Liver (tissue), 9 donors: ENCODE results near the gene HSPG2. TPM values are rescaled to one million over a fixed set of nuclear protein-coding genes. Genes with fewer than 3 reads are reported as not detected.

Source experiments
- DNase-seq: peaks from one replicate; pipeline ENCODE4 v3.0.0-alpha.2; 2017; ENCODE audit warnings: low spot score
- H3K27ac ChIP-seq, 2 donors: one replicate each; pipeline ENCODE4 v1.7.0; 2013; ENCODE audit warnings: inconsistent platforms in 2 of 2, low read length in 2 of 2, control low read depth in 1 of 2, low read depth in 1 of 2, mild to moderate bottlenecking in 1 of 2
- H3K27me3 ChIP-seq, 4 donors: one replicate each; pipeline versions ENCODE4 v1.6.1 to v1.7.0; 2013; ENCODE audit warnings: low read length in 3 of 4, inconsistent platforms in 1 of 4, mild to moderate bottlenecking in 1 of 4, moderate library complexity in 1 of 4; ENCODE audit not compliant: control insufficient read depth in 4 of 4, insufficient read depth in 4 of 4
- H3K36me3 ChIP-seq, 4 donors: one replicate each; pipeline versions ENCODE4 v1.6.1 to v1.7.0; 2013; ENCODE audit warnings: low read length in 3 of 4, mild to moderate bottlenecking in 3 of 4, low read depth in 1 of 4, moderate library complexity in 1 of 4; ENCODE audit not compliant: control insufficient read depth in 4 of 4, insufficient read depth in 3 of 4
- H3K4me1 ChIP-seq, 4 donors: one replicate each; pipeline versions ENCODE4 v1.6.1 to v1.7.0; 2013; ENCODE audit warnings: low read length in 3 of 4, mild to moderate bottlenecking in 3 of 4, moderate library complexity in 1 of 4; ENCODE audit not compliant: control insufficient read depth in 4 of 4, insufficient read depth in 4 of 4
- H3K4me3 ChIP-seq, 3 donors: one replicate each; pipeline versions ENCODE4 v1.6.1 to v1.7.0; 2013; ENCODE audit warnings: low read length in 3 of 3, control low read depth in 1 of 3, low read depth in 1 of 3, mild to moderate bottlenecking in 1 of 3
- H3K9ac ChIP-seq, 2 donors: one replicate each; pipeline ENCODE4 v1.7.0; 2013; ENCODE audit warnings: low read length in 2 of 2, mild to moderate bottlenecking in 2 of 2, moderate library complexity in 2 of 2, control low read depth in 1 of 2, low read depth in 1 of 2
- H3K9me3 ChIP-seq, 4 donors: one replicate each; pipeline versions ENCODE4 v1.6.1 to v1.7.0; 2013; ENCODE audit warnings: low read length in 3 of 4; ENCODE audit not compliant: control insufficient read depth in 4 of 4
- EGR1 ChIP-seq, 2 donors: IDR thresholded peaks; 2 replicates each; pipeline ENCODE4 v1.6.1; 2016 to 2018; ENCODE audit warnings: antibody characterized with exemption in 2 of 2, low read depth in 2 of 2
- FOXA1 ChIP-seq: IDR thresholded peaks from 2 replicates; pipeline ENCODE4 v1.6.1; 2016; ENCODE audit warnings: antibody characterized with exemption
- FOXA2 ChIP-seq: IDR thresholded peaks from 2 replicates; pipeline ENCODE4 v1.6.1; 2016; ENCODE audit warnings: antibody characterized with exemption
- GABPA ChIP-seq, 2 donors: IDR thresholded peaks in 1 of 2; conservative IDR thresholded peaks in 1 of 2; 2 replicates each; pipeline ENCODE4 v1.6.1; 2016; ENCODE audit warnings: antibody characterized with exemption in 2 of 2, mild to moderate bottlenecking in 1 of 2, moderate library complexity in 1 of 2
- HNF4A ChIP-seq, 2 donors: conservative IDR thresholded peaks; 2 replicates each; pipeline ENCODE4 v1.6.1; 2016; ENCODE audit warnings: antibody characterized with exemption in 2 of 2, mild to moderate bottlenecking in 2 of 2
- HNF4G ChIP-seq: IDR thresholded peaks from 2 replicates; pipeline ENCODE4 v1.6.1; 2016; ENCODE audit warnings: antibody characterized with exemption
- JUND ChIP-seq, 2 donors: IDR thresholded peaks; 2 replicates each; pipeline ENCODE4 v1.6.1; 2016; ENCODE audit warnings: antibody characterized with exemption in 2 of 2
- NR2F2 ChIP-seq: IDR thresholded peaks from 2 replicates; pipeline ENCODE4 v1.6.1; 2016; ENCODE audit warnings: antibody characterized with exemption
- RAD21 ChIP-seq, 2 donors: IDR thresholded peaks; 2 replicates each; pipeline ENCODE4 v1.6.1; 2016; ENCODE audit warnings: antibody characterized with exemption in 2 of 2, mild to moderate bottlenecking in 2 of 2
- RXRA ChIP-seq, 2 donors: IDR thresholded peaks; 2 replicates each; pipeline ENCODE4 v1.6.1; 2017 to 2018; ENCODE audit warnings: antibody characterized with exemption in 2 of 2, mild to moderate bottlenecking in 1 of 2
- SP1 ChIP-seq: IDR thresholded peaks from 2 replicates; pipeline ENCODE4 v1.6.1; 2018; ENCODE audit warnings: antibody characterized with exemption, mild to moderate bottlenecking
- TAF1 ChIP-seq: conservative IDR thresholded peaks from 2 replicates; pipeline ENCODE4 v1.6.1; 2016; ENCODE audit warnings: antibody characterized with exemption, mild to moderate bottlenecking
- YY1 ChIP-seq: IDR thresholded peaks from 2 replicates; pipeline ENCODE4 v1.6.1; 2016; ENCODE audit warnings: antibody characterized with exemption, mild to moderate bottlenecking
- WGBS: extraction: QIAGEN DNeasy Blood & Tissue Kit; methylation state at CpG from one replicate; pipeline ENCODE4 v1.1.7; 2013; 5-methylcytosine and 5-hydroxymethylcytosine counted together
- polyA plus RNA-seq, 2 donors: library from polyadenylated mRNA; stranded (reverse) in 1 of 2; unstranded in 1 of 2; fragments of 200-250 nt in 1 of 2; fragments of >200 nt in 1 of 2; fragmentation: Nextera tagmentation in 1 of 2; extraction: Ambion mirVana in 1 of 2; gene quantifications; one replicate each; pipeline versions ENCODE4 v1.2.1 to v1.2.3, GENCODE V29; 2013 to 2015
- total RNA-seq, 2 donors: library from RNA; depleted of rRNA; stranded (reverse); fragments of >200 nt; gene quantifications; one replicate each; pipeline ENCODE4 v1.2.3, GENCODE V29; 2014
- TF ChIP-seq, protein P1 (sequence below): IDR thresholded peaks from 2 replicates; pipeline ENCODE4 v1.6.1; 2016; ENCODE audit warnings: antibody characterized with exemption, mild to moderate bottlenecking
- TF ChIP-seq, protein P2 (sequence below): IDR thresholded peaks from 2 replicates; pipeline ENCODE4 v1.6.1; 2016; ENCODE audit warnings: antibody characterized with exemption
- TF ChIP-seq, protein P3 (sequence below): fragments of 150-350 bp; IDR thresholded peaks from 2 replicates; pipeline ENCODE4 v1.5.1; 2017; ENCODE audit warnings: improper control_type of control experiment, low read depth, low read length; ENCODE audit not compliant: missing input control
- TF ChIP-seq, protein P4 (sequence below): IDR thresholded peaks from 2 replicates; pipeline ENCODE4 v1.6.1; 2016; ENCODE audit warnings: antibody characterized with exemption
- TF ChIP-seq, protein P5 (sequence below): IDR thresholded peaks from 2 replicates; pipeline ENCODE4 v1.6.1; 2016; ENCODE audit warnings: antibody characterized with exemption
- donor health status: healthy.
- donor health status: healthy.
- donor health status: healthy.
- donor health status: healthy.
- donor health status: healthy.

The HSPG2 gene
- total and polyA plus RNA-seq, 4 donors: 5.6 to 43.9 (median 23.9) TPM

DNA sequence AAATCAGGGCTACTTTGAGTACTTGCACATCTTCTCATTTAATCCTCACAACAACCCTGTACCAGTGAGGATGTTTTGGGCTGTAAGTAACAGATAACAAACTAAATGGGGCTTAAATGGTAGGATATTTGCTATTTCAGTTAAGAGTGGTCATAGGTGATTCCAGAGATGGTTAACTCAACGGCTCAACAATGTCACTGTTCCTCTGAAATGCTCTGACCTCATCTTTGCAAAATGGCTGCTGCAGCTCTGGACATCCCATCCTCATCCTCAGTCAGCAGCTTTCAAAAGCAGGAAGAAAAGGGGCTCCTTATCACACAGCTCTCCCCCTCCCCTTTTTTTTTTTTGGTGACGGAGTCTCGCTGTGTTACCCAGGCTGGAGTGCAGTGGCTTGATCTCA, 123.6 kb downstream of the HSPG2 start:
- Histone ChIP-seq H3K9me3 (no peaks in the 10 kb centered on the region), H3K36me3 (no peaks in the 10 kb centered on the region), H3K4me3 (no peak overlapping the region), H3K4me1 (peaks cover 0 to 8% (median 0%) of the 10 kb centered on the region in 4 donors), H3K9ac (no peak overlapping the region), H3K27me3 (no peaks in the 10 kb centered on the region), H3K27ac (no peak overlapping the region)
- TF ChIP-seq RXRA (IDR thresholded peaks at IDR 0.05): no peak
- TF ChIP-seq HNF4G: no peak
- TF ChIP-seq, protein P1, sequence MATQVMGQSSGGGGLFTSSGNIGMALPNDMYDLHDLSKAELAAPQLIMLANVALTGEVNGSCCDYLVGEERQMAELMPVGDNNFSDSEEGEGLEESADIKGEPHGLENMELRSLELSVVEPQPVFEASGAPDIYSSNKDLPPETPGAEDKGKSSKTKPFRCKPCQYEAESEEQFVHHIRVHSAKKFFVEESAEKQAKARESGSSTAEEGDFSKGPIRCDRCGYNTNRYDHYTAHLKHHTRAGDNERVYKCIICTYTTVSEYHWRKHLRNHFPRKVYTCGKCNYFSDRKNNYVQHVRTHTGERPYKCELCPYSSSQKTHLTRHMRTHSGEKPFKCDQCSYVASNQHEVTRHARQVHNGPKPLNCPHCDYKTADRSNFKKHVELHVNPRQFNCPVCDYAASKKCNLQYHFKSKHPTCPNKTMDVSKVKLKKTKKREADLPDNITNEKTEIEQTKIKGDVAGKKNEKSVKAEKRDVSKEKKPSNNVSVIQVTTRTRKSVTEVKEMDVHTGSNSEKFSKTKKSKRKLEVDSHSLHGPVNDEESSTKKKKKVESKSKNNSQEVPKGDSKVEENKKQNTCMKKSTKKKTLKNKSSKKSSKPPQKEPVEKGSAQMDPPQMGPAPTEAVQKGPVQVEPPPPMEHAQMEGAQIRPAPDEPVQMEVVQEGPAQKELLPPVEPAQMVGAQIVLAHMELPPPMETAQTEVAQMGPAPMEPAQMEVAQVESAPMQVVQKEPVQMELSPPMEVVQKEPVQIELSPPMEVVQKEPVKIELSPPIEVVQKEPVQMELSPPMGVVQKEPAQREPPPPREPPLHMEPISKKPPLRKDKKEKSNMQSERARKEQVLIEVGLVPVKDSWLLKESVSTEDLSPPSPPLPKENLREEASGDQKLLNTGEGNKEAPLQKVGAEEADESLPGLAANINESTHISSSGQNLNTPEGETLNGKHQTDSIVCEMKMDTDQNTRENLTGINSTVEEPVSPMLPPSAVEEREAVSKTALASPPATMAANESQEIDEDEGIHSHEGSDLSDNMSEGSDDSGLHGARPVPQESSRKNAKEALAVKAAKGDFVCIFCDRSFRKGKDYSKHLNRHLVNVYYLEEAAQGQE: no peak
- no peak for TF ChIP-seq JUND (IDR thresholded peaks at IDR 0.05)
- TF ChIP-seq GABPA (IDR thresholded peaks at IDR 0.05 in 1 of 2, conservative IDR thresholded peaks at IDR 0.05 in 1 of 2): no peak
- no peak for TF ChIP-seq NR2F2
- no peak for TF ChIP-seq FOXA1
- no peak for TF ChIP-seq EGR1 (IDR thresholded peaks at IDR 0.05; ENCODE audit: low read depth in 2 of 2)
- TF ChIP-seq, protein P2, sequence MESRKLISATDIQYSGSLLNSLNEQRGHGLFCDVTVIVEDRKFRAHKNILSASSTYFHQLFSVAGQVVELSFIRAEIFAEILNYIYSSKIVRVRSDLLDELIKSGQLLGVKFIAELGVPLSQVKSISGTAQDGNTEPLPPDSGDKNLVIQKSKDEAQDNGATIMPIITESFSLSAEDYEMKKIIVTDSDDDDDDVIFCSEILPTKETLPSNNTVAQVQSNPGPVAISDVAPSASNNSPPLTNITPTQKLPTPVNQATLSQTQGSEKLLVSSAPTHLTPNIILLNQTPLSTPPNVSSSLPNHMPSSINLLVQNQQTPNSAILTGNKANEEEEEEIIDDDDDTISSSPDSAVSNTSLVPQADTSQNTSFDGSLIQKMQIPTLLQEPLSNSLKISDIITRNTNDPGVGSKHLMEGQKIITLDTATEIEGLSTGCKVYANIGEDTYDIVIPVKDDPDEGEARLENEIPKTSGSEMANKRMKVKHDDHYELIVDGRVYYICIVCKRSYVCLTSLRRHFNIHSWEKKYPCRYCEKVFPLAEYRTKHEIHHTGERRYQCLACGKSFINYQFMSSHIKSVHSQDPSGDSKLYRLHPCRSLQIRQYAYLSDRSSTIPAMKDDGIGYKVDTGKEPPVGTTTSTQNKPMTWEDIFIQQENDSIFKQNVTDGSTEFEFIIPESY: no peak
- TF ChIP-seq HNF4A (conservative IDR thresholded peaks at IDR 0.05): no peak
- TF ChIP-seq SP1: no peak
- TF ChIP-seq, protein P3, sequence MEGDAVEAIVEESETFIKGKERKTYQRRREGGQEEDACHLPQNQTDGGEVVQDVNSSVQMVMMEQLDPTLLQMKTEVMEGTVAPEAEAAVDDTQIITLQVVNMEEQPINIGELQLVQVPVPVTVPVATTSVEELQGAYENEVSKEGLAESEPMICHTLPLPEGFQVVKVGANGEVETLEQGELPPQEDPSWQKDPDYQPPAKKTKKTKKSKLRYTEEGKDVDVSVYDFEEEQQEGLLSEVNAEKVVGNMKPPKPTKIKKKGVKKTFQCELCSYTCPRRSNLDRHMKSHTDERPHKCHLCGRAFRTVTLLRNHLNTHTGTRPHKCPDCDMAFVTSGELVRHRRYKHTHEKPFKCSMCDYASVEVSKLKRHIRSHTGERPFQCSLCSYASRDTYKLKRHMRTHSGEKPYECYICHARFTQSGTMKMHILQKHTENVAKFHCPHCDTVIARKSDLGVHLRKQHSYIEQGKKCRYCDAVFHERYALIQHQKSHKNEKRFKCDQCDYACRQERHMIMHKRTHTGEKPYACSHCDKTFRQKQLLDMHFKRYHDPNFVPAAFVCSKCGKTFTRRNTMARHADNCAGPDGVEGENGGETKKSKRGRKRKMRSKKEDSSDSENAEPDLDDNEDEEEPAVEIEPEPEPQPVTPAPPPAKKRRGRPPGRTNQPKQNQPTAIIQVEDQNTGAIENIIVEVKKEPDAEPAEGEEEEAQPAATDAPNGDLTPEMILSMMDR: no peak
- TF ChIP-seq, protein P4, sequence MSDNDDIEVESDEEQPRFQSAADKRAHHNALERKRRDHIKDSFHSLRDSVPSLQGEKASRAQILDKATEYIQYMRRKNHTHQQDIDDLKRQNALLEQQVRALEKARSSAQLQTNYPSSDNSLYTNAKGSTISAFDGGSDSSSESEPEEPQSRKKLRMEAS: no peak
- TF ChIP-seq RAD21 (IDR thresholded peaks at IDR 0.05): no peak
- TF ChIP-seq TAF1: no peak
- TF ChIP-seq, protein P5, sequence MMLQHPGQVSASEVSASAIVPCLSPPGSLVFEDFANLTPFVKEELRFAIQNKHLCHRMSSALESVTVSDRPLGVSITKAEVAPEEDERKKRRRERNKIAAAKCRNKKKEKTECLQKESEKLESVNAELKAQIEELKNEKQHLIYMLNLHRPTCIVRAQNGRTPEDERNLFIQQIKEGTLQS: no peak
- TF ChIP-seq FOXA2: no peak
- TF ChIP-seq YY1: no peak
- WGBS: 97% methylated on average over 3 of the region's 3 CpGs
- DNase-seq: no peak
